ENCODE data around the gene PHYKPL. TPM values are rescaled to one million over a fixed set of nuclear protein-coding genes. Genes with fewer than 3 reads are reported as not detected.
"Not testable (repeated sequence)": the region's sequence is repeated elsewhere in the genome, so short reads cannot be mapped to it uniquely, and the experiment has no call there.

The PHYKPL gene
- total RNA-seq, 1 donor = 106 TPM

GRCh38 chr5:178240766-178241165 lies 8.2 kb upstream of the PHYKPL start:
- DNase-seq (ENCODE audit: low read depth in 2 of 3, low spot score in 2 of 3) = peak in 1 of 3 donors; percentile 39

- no peak for DNase-seq (ENCODE audit: low read depth in 2 of 3, low spot score in 2 of 3)
These were observed 7.7 kb upstream of the PHYKPL start for GRCh38 chr5:178240341-178240741.

GRCh38 chr5:178239626-178240301 lies 7.2 kb upstream of the PHYKPL start:
- DNase-seq (ENCODE audit: low read depth in 2 of 3, low spot score in 2 of 3) = not testable (repeated sequence)

- DNase-seq (ENCODE audit: low read depth in 2 of 3, low spot score in 2 of 3) = no peak
These were observed 6.3 kb upstream of the PHYKPL start for GRCh38 chr5:178238711-178239592.

GRCh38 chr5:178238313-178238635 lies 5.7 kb upstream of the PHYKPL start:
- no peak for DNase-seq (ENCODE audit: low read depth in 2 of 3, low spot score in 2 of 3)

- peak in 1 of 3 donors; percentile 42 for DNase-seq (ENCODE audit: low read depth in 2 of 3, low spot score in 2 of 3)
These were observed 5.1 kb upstream of the PHYKPL start for GRCh38 chr5:178237431-178238312.

- DNase-seq (ENCODE audit: low read depth in 2 of 3, low spot score in 2 of 3) = peak in 1 of 3 donors; percentile 36
These were observed 4.1 kb upstream of the PHYKPL start for GRCh38 chr5:178236679-178237078.

- DNase-seq (ENCODE audit: low read depth in 2 of 3, low spot score in 2 of 3) = no peak
These were observed 3.5 kb upstream of the PHYKPL start for GRCh38 chr5:178236126-178236525.

- no peak for DNase-seq (ENCODE audit: low read depth in 2 of 3, low spot score in 2 of 3)
These were observed 3.0 kb upstream of the PHYKPL start for GRCh38 chr5:178235588-178235974.

- peak; percentile 49 to 89 (median 78) for DNase-seq (ENCODE audit: low read depth in 2 of 3, low spot score in 2 of 3)
These were observed 2.4 kb upstream of the PHYKPL start for GRCh38 chr5:178234750-178235587.

- DNase-seq (ENCODE audit: low read depth in 2 of 3, low spot score in 2 of 3) = no peak
These were observed 1.6 kb upstream of the PHYKPL start for GRCh38 chr5:178234121-178234749.

GRCh38 chr5:178232920-178233429 lies 373 bp upstream of the PHYKPL start:
- peak in 1 of 3 donors; percentile 31 for DNase-seq (ENCODE audit: low read depth in 2 of 3, low spot score in 2 of 3)

- DNase-seq (ENCODE audit: low read depth in 2 of 3, low spot score in 2 of 3) = no peak
These were observed 971 bp downstream of the PHYKPL start for GRCh38 chr5:178231539-178232123.

GRCh38 chr5:178230879-178231538 lies 1.6 kb downstream of the PHYKPL start:
- DNase-seq (ENCODE audit: low read depth in 2 of 3, low spot score in 2 of 3) = no peak

GRCh38 chr5:178229861-178230260 lies 2.7 kb downstream of the PHYKPL start:
- DNase-seq (ENCODE audit: low read depth in 2 of 3, low spot score in 2 of 3) = no peak

GRCh38 chr5:178229111-178229510 lies 3.5 kb downstream of the PHYKPL start:
- DNase-seq (ENCODE audit: low read depth in 2 of 3, low spot score in 2 of 3) = not testable (repeated sequence)

- no peak for DNase-seq (ENCODE audit: low read depth in 2 of 3, low spot score in 2 of 3)
These were observed 4.0 kb downstream of the PHYKPL start for GRCh38 chr5:178228609-178229008.

GRCh38 chr5:178227929-178228328 lies 4.7 kb downstream of the PHYKPL start:
- DNase-seq (ENCODE audit: low read depth in 2 of 3, low spot score in 2 of 3) = no peak
